ENCODE results near the gene MED12. TPM values are rescaled to one million over a fixed set of nuclear protein-coding genes. Genes with fewer than 3 reads are reported as not detected.

The MED12 gene
- total and polyA plus RNA-seq, 2 donors from 2014 or later: 5.2 to 42.7 TPM

GRCh38 chrX:71095033-71095432, 23.4 kb upstream of the MED12 start:
- Histone ChIP-seq H3K27ac (ENCODE audit: low read depth in 2 of 2, low read length in 2 of 2) (no peak overlapping the region), H3K9ac (ENCODE audit: low read length in 3 of 3) (peak overlapping the region; percentile 48 to 71 (median 64)), H3K36me3 (ENCODE audit: control insufficient read depth in 2 of 3, insufficient read depth in 3 of 3, low read length in 3 of 3) (no peaks in the 10 kb centered on the region), H3K27me3 (ENCODE audit: control insufficient read depth, insufficient read depth, low read length) (no peaks in the 10 kb centered on the region), H3K4me1 (ENCODE audit: control insufficient read depth in 2 of 3, insufficient read depth in 2 of 3, low read depth in 1 of 3, low read length in 3 of 3) (peaks cover 0 to 2% (median 0%) of the 10 kb centered on the region in 3 donors), H3K4me3 (ENCODE audit: low read length in 3 of 3) (peak overlapping the region; percentile 79 to 90 (median 79)), H3K9me3 (ENCODE audit: control insufficient read depth in 2 of 3, insufficient read depth in 1 of 3, low read length in 3 of 3) (no peaks in the 10 kb centered on the region)
- intact Hi-C loops (cut with DNase I): no loop called here
- no peak for TF ChIP-seq CTCF (IDR thresholded peaks at IDR 0.05; ENCODE audit: borderline replicate concordance, extremely low read depth, insufficient read depth)
- FAIRE-seq: no peak
- DNase-seq: no peak

GRCh38 chrX:71095555-71095980, 22.8 kb upstream of the MED12 start, which contains the start of gene FOXO4:
FOXO4 (plus strand) TSS chrX:71095851; CDS start chrX:71096529, 678 bp downstream.
- no peaks in the 10 kb centered on the region for H3K9me3 ChIP-seq (ENCODE audit: control insufficient read depth in 2 of 3, insufficient read depth in 1 of 3, low read length in 3 of 3)
- peak within 1 kb of the TSS; percentile 48 to 71 (median 70) for H3K9ac ChIP-seq (ENCODE audit: low read length in 3 of 3)
- H3K36me3 ChIP-seq (ENCODE audit: control insufficient read depth in 2 of 3, insufficient read depth in 3 of 3, low read length in 3 of 3): no peaks in the 10 kb centered on the region
- H3K4me3 ChIP-seq (ENCODE audit: low read length in 3 of 3): peak within 1 kb of the TSS; percentile 79 to 90 (median 79)
- H3K27ac ChIP-seq (ENCODE audit: low read depth in 2 of 2, low read length in 2 of 2): peak within 1 kb of the TSS in 1 of 2 donors; percentile 37
- H3K27me3 ChIP-seq (ENCODE audit: control insufficient read depth, insufficient read depth, low read length): no peaks in the 10 kb centered on the region
- TF ChIP-seq CTCF (IDR thresholded peaks at IDR 0.05; ENCODE audit: borderline replicate concordance, extremely low read depth, insufficient read depth): no peak
- intact Hi-C loops (cut with DNase I): no loop called here
- H3K4me1 ChIP-seq (ENCODE audit: control insufficient read depth in 2 of 3, insufficient read depth in 2 of 3, low read depth in 1 of 3, low read length in 3 of 3): peaks cover 0 to 2% (median 0%) of the 10 kb centered on the region in 3 donors
- FAIRE-seq (no peak), DNase-seq (peak; percentile 94 to 96 (median 95))

GRCh38 chrX:71095981-71096759, 22.2 kb upstream of the MED12 start:
- no peak for TF ChIP-seq CTCF (IDR thresholded peaks at IDR 0.05; ENCODE audit: borderline replicate concordance, extremely low read depth, insufficient read depth)
- no peaks in the 10 kb centered on the region for H3K9me3 ChIP-seq (ENCODE audit: control insufficient read depth in 2 of 3, insufficient read depth in 1 of 3, low read length in 3 of 3)
- H3K4me1 ChIP-seq (ENCODE audit: control insufficient read depth in 2 of 3, insufficient read depth in 2 of 3, low read depth in 1 of 3, low read length in 3 of 3): peaks cover 0 to 2% (median 0%) of the 10 kb centered on the region in 3 donors
- peak overlapping the region; percentile 74 to 90 (median 77) for H3K4me3 ChIP-seq (ENCODE audit: low read length in 3 of 3)
- no peak overlapping the region for H3K27ac ChIP-seq (ENCODE audit: low read depth in 2 of 2, low read length in 2 of 2)
- no peaks in the 10 kb centered on the region for H3K27me3 ChIP-seq (ENCODE audit: control insufficient read depth, insufficient read depth, low read length)
- H3K36me3 ChIP-seq (ENCODE audit: control insufficient read depth in 2 of 3, insufficient read depth in 3 of 3, low read length in 3 of 3): no peaks in the 10 kb centered on the region
- FAIRE-seq: no peak
- DNase-seq: peak in 3 of 5 donors; percentile 46 to 74 (median 54)
- intact Hi-C loops (cut with DNase I): no loop called here
- H3K9ac ChIP-seq (ENCODE audit: low read length in 3 of 3): peak overlapping the region; percentile 5 to 70 (median 58)

All from kidney (tissue), 14 donors.